ENCODE measurements around the gene KCNAB1. TPM values are rescaled to one million over a fixed set of nuclear protein-coding genes. Genes with fewer than 3 reads are reported as not detected.
"Not testable (repeated sequence)": the region's sequence is repeated elsewhere in the genome, so short reads cannot be mapped to it uniquely, and the experiment has no call there.

KCNAB1 gene
- total RNA-seq, 1 experiment from 2014 or later, result not detected

DNA sequence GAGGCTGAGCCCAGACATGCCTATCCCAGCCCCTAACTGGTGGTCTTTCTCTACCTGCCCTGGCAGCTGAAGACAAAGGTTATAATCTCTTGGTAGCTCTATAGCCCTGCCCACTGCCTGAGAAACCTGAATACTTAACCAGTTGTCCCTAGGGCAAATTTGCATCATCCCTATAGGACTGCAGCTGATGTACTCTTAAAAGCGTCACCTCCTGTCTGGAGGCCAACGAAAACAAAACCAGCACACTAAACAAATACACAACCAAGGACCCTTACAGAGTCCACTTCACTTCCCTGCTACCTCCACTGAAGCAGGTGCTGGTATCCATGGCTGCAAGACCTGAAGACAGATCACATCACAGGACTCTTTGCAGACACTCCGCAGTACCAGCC is 98.0 kb downstream of the KCNAB1 start:
- H3K27me3 ChIP-seq, result no peaks in the 10 kb centered on the region
- H3K4me3 ChIP-seq, result no peak overlapping the region
- no peak for DNase-seq
- no peaks in the 10 kb centered on the region; the same call in 1 of the 2 replicates for H3K9me3 ChIP-seq
- no peaks in the 10 kb centered on the region for H3K36me3 ChIP-seq

DNA sequence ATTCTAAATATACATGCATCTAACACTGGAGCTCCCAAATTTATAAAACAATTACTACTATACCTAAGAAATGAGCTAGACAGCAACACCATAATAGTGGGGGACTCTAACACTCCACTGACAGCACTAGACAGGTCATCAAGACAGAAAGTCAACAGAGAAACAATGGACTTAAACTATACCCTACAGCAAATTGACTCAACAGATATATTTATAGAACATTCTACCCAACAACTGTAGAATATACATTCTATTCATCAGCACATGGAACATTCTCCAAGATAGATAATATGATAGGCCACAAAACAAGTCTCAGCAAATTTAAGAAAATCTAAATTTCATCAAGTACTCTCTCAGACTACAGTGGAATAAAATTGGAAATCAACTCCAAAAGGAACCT is 102.0 kb downstream of the KCNAB1 start:
- not testable (repeated sequence) for H3K9me3 ChIP-seq, H3K36me3 ChIP-seq, H3K4me3 ChIP-seq, H3K27me3 ChIP-seq, DNase-seq

DNA sequence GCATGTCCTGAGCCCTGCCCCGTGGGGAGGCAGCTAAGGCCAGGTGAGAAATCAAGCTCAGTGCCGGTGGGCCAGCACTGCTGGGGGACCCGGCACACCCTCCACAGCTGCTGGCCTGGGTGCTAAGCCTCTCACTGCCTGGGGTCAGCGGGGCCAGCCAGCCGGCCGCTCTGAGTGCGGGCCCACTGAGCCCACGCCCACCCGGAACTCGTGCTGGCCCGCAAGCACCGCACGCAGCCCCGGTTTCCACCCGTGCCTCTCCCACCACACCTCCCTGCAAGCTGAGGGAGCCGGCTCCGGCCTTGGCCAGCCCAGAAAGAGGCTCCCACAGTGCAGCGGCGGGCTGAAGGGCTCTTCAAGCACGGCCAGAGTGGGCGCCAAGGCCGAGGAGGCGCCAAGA is 103.7 kb downstream of the KCNAB1 start:
- not testable (repeated sequence) for H3K4me3 ChIP-seq, DNase-seq, H3K36me3 ChIP-seq, H3K27me3 ChIP-seq, H3K9me3 ChIP-seq

DNA sequence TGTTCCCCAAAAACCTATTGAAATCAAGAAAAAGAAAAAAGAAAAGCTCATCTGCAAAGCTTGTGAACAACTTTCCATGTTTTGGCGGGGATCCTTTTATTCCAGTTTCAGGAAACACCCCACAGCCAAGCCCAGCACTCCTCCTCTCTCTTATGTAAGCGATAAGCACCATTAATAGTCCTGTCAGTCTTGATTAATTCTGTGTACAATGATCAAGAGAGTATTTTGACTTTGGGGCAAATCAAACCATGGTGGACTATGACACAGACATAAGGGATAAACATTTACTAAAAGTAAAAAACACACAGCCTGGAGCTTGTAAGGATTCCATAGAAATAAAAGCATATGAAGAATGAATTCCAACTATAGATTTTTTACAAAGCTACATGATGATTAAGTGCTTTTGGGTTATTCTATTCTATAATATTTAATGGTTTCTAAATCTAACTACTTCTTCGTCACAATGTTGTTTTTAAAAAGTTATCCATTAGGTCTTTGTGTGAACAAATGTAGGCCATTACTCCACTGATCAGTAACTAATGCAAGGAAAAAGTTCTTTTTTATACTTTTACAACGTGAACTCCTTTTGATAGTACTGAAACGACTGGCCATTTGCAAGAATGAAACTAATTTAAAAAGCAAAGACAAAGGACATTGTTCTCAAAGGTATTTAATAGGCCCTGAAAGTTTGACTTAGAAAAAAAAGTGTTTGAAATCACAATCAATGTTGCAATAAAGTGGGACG is 106.5 kb downstream of the KCNAB1 start:
- DNase-seq, result no peak
- H3K36me3 ChIP-seq, result no peaks in the 10 kb centered on the region
- no peaks in the 10 kb centered on the region for H3K9me3 ChIP-seq
- no peak overlapping the region for H3K4me3 ChIP-seq
- H3K27me3 ChIP-seq, result no peaks in the 10 kb centered on the region

DNA sequence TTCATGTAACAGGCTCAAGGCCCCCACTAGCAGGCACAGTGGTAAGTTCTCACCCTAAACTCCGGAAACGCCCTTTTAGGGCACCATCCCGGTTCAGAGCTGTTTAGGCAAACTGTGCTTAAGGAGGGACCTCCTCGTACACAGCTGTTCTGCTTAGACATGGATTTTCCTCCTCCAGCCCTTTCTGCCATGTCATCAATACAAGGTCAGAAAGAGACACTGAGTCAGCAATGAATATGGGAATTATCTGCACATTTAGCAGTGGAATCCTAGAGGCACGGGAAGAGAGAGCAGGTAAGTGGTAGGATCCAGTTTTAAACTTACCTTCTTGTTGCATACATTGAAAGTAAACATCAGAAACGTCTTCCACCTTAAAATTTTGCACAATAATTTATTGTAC is 107.3 kb downstream of the KCNAB1 start:
- no peak for DNase-seq
- Histone ChIP-seq H3K36me3 (no peaks in the 10 kb centered on the region), H3K27me3 (no peaks in the 10 kb centered on the region), H3K9me3 (no peaks in the 10 kb centered on the region), H3K4me3 (no peak overlapping the region)

DNA sequence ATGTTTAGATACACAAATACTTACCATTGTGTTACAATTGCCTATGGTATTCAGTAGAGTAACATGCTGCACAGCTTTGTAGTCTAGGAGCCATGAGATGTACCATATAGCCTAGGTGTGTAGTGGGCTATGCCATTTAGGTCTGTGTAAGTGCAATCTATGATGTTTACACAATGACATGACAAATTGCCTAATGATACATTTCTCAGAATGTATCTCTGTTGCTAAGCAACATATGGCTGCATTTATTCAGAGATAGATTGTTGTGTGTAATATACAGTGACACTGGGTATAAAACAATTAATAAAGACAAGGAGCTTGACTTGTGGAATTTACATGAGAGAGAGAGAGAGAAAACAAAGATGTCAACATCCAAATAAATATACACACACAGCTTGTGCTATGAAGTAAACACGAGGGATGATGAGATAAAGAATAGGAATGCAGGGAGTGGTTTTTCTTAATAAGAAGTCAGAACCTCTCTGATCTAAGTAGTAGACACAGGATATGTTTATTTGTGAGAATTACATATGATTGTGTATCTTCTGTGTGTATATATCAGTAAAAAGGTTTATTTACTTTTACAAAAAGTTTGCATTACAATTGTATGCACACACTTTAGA is 110.0 kb downstream of the KCNAB1 start:
- no peak for DNase-seq
- no peaks in the 10 kb centered on the region for H3K9me3 ChIP-seq
- H3K36me3 ChIP-seq, result no peaks in the 10 kb centered on the region
- no peaks in the 10 kb centered on the region for H3K27me3 ChIP-seq
- H3K4me3 ChIP-seq, result no peak overlapping the region

DNA sequence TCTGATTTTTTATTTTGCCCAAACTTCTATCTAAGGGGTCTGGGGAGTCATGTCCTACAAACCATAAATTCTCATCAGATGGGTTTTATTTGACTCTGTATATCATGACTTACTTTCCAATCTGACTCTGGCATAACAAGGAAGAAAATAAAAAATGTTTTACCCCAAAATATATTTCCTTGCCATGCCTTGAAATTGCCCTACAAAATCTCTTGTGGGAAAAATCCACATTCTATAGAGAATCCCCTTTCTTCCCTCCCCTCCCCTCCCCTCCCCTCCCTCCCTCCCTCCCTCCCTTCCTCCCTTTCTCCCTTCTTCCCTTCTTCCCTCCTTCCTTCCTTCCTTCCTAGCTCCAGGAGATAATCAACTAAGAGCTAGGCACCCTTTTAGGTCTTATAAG is 110.8 kb downstream of the KCNAB1 start:
- not testable (repeated sequence) for H3K27me3 ChIP-seq, DNase-seq, H3K4me3 ChIP-seq, H3K36me3 ChIP-seq, H3K9me3 ChIP-seq

DNA sequence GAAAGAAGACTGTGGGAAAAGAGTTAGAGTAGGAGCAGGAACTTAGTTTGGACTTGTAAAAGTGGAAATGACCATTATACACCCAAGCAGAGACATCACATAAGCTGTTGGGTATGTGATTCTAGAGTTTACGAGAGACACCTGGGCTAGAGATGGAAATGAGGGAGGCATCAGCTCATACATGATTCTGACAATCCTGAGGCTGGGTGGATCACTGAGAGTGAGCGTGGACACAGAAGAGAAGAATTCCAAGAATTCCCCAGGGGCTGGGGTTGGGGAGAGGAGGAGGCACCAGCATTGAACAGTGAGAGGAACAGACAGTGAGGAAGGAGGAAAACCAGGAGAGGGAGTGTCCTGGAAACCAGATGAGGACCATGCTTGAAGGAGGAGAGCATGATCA is 113.5 kb downstream of the KCNAB1 start:
- DNase-seq, result no peak
- Histone ChIP-seq H3K4me3 (no peak overlapping the region), H3K27me3 (no peaks in the 10 kb centered on the region)

DNA sequence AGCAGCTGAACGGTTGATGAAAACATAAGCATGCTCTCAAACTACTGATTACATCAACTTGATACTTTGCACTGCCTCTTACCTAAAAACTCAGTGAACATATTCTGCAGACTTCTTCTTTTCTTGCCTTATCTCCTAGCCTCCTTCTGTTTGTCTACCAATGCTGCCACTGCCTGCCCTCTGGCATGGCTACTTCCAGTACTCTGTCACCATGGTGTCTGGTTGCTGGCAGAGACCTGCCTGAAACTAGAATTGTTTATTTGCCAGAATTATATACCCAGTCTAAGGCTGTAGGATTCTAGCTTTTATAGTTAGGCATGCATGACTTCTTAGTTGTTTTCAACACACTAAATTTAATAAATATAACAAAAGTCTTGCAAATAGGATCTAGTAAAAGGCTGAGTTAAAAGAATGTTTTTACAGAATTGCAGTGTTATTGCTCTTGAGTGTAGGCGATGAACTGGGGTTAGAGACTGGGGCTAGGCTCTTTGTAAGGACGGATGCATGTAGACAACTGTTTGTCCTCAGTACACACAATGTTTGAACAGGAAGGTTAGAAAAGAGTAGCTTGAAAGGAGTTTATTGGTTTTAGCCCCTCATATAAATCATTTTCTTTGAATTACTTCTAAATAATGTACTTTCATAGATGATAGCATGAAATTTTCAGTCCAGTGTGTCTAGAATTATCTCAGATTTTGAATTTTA is 116.3 kb downstream of the KCNAB1 start:
- no peak for DNase-seq
- no peak overlapping the region for H3K4me3 ChIP-seq
- H3K9me3 ChIP-seq, result no peaks in the 10 kb centered on the region
- no peaks in the 10 kb centered on the region for H3K36me3 ChIP-seq
- H3K27me3 ChIP-seq, result 0 out of 2 replicates have a peak, but pooled peaks cover 3% of the 10 kb centered on the region

More for the DNA sequence above, 113.5 kb downstream of the KCNAB1 start:
- no peaks in the 10 kb centered on the region for H3K9me3 ChIP-seq
- H3K36me3 ChIP-seq, result no peaks in the 10 kb centered on the region

DNA sequence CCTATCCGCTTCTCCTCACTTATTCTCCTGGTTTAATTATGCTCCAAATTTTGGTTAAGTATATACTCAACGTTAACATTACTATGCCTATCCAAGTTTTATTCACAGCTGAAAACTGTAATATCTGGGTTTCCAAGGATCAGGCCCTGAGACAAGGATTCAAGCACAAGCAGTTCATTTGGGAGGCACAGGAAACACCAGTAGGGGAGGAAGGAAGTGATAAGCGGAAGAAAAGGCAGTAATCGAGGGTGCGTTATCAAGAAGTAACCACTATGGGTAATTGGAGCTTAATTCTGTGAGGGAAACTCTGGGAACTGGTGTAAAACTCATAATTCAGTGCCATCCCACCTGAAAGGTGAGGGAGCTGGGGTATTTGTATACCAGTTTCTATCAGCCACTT is 120.3 kb downstream of the KCNAB1 start:
- DNase-seq, result no peak
- no peaks in the 10 kb centered on the region for H3K9me3 ChIP-seq
- H3K27me3 ChIP-seq, result peaks cover 7% of the 10 kb centered on the region; the same call in 1 of the 2 replicates
- no peak overlapping the region for H3K4me3 ChIP-seq
- no peaks in the 10 kb centered on the region for H3K36me3 ChIP-seq

DNA sequence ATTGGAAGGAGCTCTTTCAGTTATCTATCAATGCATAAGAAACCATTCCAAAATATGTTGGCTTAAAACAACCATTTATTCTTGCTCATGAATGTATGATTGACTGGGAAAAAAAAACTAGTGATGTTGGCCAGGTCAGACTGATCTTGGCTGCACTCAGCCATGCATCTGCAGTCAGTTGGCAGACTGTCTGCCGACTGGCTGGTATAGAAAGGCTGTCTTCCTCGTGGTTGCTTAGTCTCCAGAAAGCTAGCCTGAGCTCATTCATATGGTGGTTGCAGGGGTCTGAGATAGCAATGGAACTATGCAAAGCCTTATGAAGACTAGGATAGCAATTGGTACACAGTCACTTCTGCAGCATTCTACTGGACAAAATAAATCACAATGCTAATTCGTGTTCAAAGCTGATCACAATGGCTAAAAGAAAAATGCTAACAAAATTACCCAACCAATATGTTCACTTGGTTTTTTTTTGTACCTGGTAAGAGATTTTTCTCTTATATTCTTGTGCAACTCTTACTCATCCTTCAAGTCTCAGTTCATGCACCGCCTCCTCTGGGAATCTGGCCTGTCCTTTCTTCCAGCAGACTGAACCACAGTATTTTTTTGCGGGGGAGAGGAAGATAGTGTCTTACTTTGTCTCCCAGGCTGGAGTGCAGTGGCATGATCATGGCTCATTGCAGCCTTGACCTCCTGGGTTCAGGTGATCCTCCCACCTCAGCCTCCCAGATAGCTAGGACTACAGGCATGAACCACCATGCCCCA is 126.8 kb downstream of the KCNAB1 start:
- Histone ChIP-seq H3K9me3 (no peaks in the 10 kb centered on the region), H3K4me3 (no peak overlapping the region), H3K36me3 (no peaks in the 10 kb centered on the region), H3K27me3 (peaks cover 4% of the 10 kb centered on the region; the same call in 1 of the 2 replicates)
- DNase-seq, result no peak

DNA sequence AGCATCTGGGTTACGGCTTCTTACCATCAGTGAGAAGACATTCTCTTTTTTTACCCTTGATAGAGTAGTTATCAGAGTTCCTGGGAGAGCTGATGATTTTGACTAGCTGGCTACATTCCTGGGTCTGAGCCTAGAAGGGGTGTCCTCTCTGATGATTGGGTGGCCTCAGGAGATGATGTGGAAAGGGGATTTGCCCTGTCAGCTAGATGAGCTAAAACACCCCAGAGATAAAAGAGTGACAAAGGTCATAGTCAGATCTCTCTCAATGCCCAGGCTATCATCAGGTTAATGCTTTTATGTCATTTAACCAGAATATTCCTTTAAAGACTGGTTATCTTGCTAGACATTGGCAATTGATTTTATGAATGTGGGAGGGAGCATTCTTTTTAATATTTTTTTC is 130.2 kb downstream of the KCNAB1 start:
- DNase-seq, result no peak
- no peaks in the 10 kb centered on the region for H3K36me3 ChIP-seq
- no peaks in the 10 kb centered on the region for H3K9me3 ChIP-seq
- H3K4me3 ChIP-seq, result no peak overlapping the region
- no peaks in the 10 kb centered on the region for H3K27me3 ChIP-seq

DNA sequence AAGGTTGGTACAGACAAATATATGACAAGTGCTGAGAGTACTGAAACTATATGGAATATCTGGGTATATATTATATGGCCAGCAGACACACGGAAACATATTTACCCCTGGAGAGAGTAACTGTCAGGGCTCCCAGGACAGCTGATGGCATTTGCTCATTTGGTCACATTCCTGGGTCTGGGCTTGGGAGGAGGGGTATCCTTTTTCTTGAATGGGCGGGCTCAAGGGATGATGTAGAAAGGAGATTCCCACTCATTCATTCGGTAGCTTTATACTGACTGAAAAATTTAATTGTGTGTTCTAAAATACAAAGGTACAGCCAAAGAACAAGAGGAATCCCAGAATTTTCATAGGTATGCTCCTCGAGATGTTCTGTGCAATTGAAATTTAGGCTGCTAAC is 131.0 kb downstream of the KCNAB1 start:
- Histone ChIP-seq H3K9me3 (no peaks in the 10 kb centered on the region), H3K36me3 (no peaks in the 10 kb centered on the region), H3K4me3 (no peak overlapping the region), H3K27me3 (no peaks in the 10 kb centered on the region)
- no peak for DNase-seq

DNA sequence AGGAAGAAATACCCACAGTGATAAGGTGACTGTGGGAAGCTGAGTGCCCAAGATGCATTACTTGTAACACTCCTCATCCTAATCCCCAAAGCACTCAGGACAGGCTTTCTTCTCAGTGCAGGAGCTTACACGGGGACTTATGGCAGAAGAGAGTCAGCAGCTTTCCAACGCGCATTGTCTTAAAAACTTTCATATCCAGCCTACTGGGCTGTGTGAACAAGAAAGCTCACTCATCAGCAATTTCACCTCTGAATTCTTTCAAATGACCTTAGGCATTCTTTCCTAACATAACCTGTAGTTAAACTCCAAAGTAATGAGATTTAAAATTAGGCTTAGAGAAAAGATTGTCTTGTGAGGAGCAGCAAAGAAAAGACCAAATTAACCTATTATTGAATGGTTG is 132.3 kb downstream of the KCNAB1 start:
- Histone ChIP-seq H3K9me3 (no peaks in the 10 kb centered on the region), H3K27me3 (no peaks in the 10 kb centered on the region), H3K4me3 (no peak overlapping the region), H3K36me3 (no peaks in the 10 kb centered on the region)
- DNase-seq, result no peak

DNA sequence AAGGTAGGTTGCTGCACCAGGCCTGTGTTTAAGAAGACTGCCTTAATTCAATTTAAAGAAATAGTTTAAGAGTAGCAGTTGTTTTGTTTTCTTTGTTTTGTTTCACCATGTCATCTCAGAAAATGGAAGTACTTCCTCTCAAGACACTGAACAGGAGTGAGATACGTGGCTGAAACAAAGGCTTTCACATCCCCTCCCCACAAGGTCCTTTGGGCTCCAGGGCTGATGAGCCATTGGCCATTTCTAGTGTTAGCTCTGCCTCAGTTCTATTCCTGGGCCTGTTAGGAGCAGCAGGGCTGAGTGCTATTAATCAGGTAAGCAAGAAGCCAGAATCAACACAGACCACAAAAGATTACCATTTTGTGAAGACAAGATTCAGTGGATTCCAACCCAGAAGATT is 132.8 kb downstream of the KCNAB1 start:
- Histone ChIP-seq H3K4me3 (no peak overlapping the region), H3K9me3 (no peaks in the 10 kb centered on the region), H3K27me3 (no peaks in the 10 kb centered on the region), H3K36me3 (no peaks in the 10 kb centered on the region)
- DNase-seq, result no peak

DNA sequence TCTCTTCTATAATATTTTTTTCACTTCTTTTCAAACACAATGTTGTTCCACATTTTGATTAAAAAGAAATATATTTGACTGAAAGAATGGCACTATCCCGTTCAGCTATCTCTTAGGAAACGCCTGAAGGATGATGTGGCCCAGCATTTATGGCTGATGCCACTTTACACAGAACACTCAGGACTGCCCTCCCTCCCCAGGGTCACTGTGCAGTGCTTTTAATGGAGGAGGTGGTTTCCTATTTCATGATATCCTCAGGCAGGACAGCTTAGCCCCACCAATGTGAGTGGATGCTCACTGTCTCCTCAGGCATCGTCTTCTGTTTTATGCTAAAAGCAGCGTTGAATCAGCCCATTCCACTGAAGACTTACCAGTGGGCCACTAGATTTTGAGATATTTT is 135.9 kb downstream of the KCNAB1 start:
- H3K27me3 ChIP-seq, result no peaks in the 10 kb centered on the region
- no peaks in the 10 kb centered on the region for H3K36me3 ChIP-seq
- H3K4me3 ChIP-seq, result no peak overlapping the region
- no peak for DNase-seq
- H3K9me3 ChIP-seq, result no peaks in the 10 kb centered on the region

DNA sequence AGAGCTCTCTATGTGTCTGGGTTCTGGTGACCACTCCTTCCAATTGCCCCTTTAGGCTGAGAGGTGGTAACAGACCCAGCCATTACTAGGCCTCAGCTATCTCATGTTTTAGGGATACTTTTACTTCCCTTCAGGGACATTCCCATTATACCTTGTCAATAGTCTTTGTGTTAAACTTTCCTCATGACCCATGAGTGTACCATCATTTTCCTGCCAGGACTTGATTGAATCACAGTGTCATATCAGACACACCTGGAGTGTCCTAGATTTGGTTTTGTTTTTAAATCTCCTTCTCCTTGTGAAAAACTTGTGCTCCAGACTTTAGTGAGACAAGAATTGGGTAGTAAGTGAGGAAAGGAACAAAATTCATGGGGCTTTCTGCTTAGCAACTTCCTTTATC is 136.6 kb downstream of the KCNAB1 start:
- H3K4me3 ChIP-seq, result no peak overlapping the region
- H3K9me3 ChIP-seq, result no peaks in the 10 kb centered on the region
- no peaks in the 10 kb centered on the region for H3K36me3 ChIP-seq
- DNase-seq, result no peak
- no peaks in the 10 kb centered on the region for H3K27me3 ChIP-seq
